T-helper 2 cell (primary cell): ENCODE data around the gene CCDC3.
"Not testable (repeated sequence)": the region's sequence is repeated elsewhere in the genome, so short reads cannot be mapped to it uniquely, and the experiment has no call there.

Experiments used
- DNase-seq, 5 experiments: peaks; one replicate each; pipeline versions ENCODE4 v3.0.0 to v3.0.0-alpha.2; 2012 to 2022
- total RNA-seq, 2 donors: gene quantifications; one replicate each; lab custom pipeline; 2026; lab: John Stamatoyannopoulos, UW

CCDC3 gene
- 0.31 to 0.54 reads per million in 2 donors for total RNA-seq

GRCh38 chr10:13001041-13001886 is at the start of gene CCDC3:
TSS of gene CCDC3 (minus strand) at chr10:13001713. CDS start at chr10:13001570, 143 bp downstream.
- peak in 1 of 5 experiments; percentile 7 for DNase-seq

DNA sequence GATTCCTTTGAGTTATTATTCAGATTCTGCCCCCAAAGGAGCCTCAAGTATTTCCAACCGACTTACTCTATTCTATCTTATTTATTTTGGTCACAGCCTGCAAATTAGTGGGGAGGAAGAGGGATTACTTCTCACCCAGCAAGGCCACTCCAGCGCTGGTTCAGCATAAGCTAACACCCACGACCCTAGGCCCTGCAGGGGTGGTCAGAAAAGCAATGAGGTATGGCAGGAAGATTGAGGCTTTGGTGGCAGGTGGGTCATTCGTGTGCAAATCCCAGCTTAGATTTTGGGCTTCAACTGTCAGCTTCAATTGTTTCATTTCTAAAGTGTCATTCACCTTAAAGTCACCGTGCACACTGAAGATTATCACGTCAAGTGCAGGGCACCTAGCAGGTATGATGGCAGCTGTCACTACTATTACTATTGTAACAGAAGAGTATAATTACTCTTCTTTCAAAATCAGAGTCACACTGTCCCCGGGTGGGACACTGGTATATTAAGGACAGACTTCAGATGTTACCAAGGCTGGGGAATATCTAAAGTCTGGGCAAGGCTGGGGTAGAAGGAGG is 49.7 kb upstream of the CCDC3 start:
- no peak for DNase-seq

DNA sequence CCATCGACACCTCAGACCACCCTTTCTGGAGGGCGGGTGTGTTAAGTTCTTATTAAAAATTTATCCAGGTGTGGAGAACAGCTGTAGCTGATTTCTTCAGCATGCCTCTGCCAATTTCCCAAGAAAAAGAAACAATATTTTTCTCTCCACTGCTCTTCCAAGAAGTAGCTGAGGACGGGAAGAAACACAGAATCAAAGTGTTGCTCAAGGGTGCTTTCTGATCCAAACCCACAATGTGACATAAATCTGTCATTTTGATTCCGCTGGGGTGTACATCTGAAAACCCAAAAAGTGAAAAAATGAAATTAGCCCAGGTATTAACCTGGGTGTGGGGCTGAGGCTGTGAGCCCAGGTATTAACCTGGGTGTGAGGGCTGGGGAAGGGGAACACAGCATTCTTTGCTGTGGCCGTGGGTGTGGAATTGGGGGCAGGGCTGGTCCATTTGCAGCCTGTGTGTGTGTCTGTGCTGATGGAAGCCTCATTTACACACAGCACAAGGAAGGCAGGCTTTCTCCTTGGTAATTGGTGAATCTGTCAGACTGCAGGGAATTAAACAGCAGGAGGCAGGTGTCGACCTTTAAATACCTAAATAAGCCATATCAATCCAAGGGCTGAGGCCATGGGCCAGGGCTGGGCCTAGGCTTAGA is 48.4 kb upstream of the CCDC3 start:
- no peak for DNase-seq

DNA sequence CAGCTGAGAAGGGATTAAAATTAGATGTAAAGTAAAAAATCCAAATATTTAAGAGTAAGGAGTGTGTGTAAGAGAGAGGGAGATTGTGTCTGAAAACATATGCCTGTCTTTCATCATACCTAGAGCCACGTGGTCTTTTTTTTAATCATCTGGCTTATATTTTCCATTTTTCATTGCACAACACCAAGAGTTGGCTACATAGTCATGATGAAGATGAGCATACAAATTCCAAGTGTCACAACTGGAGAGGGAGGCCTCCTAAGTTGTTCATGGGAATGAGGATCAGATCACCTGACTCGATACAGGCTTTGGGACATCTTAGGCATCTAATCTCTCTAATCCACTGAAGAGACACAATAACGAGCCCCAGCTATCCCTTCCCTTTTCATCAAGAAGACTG is 47.2 kb upstream of the CCDC3 start:
- DNase-seq: no peak

GRCh38 chr10:13047529-13048206 is 46.2 kb upstream of the CCDC3 start:
- DNase-seq: no peak

DNA sequence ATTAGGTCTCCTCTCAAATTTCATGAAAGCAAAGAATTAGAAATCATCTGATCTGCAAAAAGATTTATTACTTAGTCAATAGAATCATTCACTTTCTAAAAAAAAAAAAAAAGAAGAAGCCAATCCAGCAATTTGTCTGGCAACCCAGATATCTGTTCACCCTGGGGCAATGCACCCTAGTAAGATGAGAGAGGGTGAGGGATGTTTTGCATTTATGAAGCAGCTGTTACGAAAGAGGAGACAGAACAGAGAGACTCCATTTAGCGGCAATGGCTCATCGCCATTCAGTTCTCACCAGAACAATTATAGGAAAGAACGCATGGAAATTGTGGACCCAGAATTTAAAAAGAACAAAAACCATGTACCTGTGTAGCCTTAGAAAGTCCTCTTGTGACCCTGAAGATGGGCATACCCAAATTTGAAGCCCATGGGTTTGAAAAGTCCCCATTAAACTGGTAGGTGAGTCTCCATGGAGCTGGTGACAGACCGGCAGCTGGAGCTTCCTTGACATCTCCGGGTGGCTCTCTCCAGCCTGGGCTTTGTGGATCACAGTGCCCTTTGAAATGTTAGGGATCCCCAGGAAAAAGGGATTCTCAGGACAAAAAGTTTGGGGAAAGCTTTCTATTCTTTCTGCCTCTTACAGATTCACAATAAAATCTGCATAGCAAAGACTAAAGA is 45.5 kb upstream of the CCDC3 start:
- no peak for DNase-seq

DNA sequence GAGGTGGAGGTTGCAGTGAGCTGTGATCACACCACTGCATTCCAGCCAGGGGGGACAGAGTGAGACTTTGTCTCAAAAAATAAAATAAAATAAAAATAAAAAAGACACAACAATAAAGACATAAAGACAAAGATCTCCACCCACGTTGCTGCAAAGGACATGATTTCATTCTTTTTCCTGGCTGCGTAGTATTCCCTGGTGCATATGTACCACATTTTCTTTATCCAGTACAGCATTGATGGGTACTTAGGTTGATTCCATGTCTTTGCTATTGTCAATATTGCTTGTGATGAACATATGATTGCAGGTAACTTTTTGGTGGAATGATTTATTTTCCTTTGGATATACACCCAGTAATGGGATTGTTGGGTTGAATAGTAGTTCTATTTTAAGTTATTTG is 42.0 kb upstream of the CCDC3 start:
- no peak for DNase-seq

DNA sequence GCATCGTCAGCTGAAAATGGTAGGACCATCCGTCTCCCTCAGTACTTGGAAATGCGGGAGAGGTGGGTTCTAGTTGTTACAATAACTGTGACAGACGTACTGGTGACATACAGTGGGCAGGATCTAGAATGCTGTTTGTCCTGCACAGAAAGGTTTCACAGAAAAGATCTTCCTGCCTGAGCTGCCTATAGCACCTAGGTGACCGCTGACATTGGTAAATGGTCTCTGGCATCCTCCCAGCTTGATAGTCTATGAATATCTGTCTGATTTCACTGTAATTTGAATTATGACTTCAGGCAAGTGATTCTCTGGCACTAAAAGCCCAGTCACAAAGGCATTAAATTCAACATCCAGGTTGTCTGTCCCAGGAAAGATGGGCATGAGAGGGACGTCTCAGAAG is 38.2 kb upstream of the CCDC3 start:
- no peak for DNase-seq

DNA sequence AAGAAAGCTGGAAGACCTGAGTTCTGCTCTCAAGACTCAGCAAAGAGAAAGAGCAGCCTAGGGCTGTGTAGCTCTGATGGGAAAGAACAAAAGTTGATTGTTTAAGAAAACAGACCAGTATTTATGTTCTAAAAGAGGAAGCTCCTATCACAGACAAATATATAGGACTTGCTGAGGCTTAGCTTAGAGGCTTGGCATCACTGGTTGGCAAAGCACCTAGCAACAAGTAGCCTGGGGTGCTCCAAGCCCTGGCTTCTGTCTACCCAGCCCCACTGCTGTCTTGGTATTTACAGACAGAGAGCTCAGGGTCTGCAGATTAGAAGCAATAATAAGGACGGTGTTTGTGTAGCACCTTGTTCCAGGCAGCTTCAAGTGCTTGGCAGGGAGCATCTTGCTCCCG is 36.9 kb upstream of the CCDC3 start:
- DNase-seq: no peak

GRCh38 chr10:13037832-13038231 is 36.3 kb upstream of the CCDC3 start:
- no peak for DNase-seq

DNA sequence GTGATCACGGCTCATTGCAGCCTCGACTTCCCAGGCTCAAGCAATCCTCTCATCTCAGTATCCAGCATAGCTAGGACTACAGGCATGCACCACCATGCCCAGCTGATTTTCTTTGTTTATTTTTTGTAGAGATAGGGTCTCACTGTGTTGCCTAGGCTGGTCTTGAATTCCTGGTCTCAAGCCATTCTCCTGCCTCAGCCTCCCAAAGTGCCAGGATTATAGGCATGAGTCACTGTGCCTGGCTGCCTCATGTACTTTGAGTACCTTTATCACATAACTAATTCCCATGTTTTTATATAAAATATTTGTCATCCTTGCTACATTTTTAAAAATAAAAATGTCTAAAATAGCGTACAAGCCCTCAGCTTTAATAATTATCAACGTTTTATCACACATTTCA is 35.3 kb upstream of the CCDC3 start:
- DNase-seq: no peak

GRCh38 chr10:13035731-13036130 is 34.2 kb upstream of the CCDC3 start:
- DNase-seq: not testable (repeated sequence)

GRCh38 chr10:13026873-13027272 is 25.4 kb upstream of the CCDC3 start:
- DNase-seq: no peak

GRCh38 chr10:13023754-13024153 is 22.2 kb upstream of the CCDC3 start:
- no peak for DNase-seq

DNA sequence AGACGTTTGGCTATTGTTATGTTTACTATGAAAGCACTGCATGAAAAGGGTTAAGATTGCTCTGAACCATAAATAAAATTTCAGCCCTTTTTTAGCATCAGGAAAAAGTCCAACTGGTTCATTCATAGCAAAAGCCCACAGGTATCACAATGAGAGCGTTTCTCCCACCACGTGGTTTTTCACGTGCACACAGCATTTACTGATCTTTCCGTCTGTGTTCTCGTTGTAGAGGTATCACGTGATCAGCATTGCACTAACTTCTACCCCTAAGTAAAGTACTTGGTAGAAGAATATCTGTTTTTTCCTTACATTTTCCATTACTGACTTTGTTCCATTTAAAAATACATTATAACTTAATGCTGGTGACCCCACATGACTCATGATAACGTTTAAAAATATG is 17.8 kb upstream of the CCDC3 start:
- DNase-seq: peak in 1 of 5 experiments; percentile 25

DNA sequence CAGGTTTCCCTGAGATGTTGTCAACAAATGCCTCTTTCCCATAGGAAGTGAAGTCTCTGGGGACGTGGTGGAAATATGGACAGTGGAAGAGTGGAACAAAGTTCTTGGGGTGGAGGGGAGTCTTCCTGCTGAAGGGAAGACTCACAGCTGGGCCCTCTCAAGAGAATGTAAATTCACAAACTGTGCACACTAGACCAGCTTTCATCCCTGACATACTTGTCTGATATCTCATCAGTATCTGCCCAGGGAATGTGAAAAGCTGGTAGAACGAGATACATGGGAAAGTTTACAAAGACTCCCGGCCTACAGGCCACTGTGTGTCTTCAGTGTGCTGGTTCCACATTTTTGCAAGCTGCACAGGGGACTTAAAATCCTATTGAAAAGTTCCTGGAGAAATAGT is 16.7 kb upstream of the CCDC3 start:
- DNase-seq: no peak

DNA sequence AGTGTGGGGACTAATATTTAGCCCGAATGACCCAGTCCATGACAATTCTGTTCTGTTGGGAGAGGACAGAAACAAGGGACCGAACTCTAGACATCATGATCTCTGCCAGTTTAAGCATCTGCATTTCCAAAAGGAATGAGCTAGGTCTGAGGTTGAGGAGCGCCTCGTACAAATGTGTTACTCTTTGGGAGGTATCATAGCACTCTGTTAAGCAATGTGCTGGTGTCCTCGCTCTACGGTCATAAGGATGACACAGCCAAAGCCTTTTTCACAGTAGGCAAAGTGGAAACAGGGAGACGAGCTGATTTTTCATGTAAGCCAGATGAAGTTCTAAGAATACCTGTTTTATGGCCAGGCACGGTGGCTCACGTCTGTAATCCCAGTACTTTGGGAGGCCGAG is 15.4 kb upstream of the CCDC3 start:
- DNase-seq: no peak

- DNase-seq: no peak
These were observed 14.9 kb upstream of the CCDC3 start for GRCh38 chr10:13016426-13016825.

- DNase-seq: no peak
These were observed 4.5 kb upstream of the CCDC3 start for GRCh38 chr10:13006037-13006436.

DNA sequence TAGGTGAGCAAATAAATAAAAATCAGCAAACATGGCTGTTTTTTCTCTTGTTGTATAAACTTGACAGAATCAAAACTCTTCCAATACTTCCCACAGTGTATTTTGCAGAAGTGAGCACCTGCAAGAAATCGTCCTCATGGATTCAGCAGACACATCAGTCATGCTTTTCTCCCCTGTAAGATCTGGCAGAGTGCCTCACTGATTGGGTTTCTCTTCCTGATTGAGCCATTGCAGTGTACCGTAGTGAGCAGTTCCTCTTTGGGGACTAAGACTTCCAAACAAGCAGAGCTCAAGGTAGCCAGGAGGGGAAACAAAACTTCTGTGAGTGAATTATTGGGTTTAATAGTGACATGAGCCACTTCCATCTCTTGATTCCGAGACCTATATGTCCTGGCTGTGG is 2.2 kb upstream of the CCDC3 start:
- no peak for DNase-seq

GRCh38 chr10:13003004-13003403 is 1.5 kb upstream of the CCDC3 start:
- DNase-seq: no peak

GRCh38 chr10:13001887-13002212 is 337 bp upstream of the CCDC3 start:
- DNase-seq: no peak

DNA sequence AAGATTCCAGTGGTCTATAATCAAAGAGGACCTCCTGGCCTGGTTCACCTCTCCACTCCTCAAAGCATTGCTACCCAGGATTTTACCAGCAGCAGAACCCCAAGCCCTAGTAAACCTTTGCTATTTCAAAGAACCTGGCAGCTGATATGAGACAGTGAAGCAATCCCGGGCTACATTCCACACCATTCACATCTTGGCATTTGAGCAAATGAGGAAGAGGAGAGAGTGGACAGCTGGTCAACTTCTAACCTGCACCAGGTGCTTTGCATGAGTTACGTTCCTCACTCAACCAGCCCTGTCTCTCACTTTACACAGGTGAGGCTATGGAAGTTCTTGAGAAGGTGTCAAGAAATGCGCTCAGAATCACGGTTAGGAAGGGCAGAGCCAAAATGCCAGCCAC is 1.1 kb downstream of the CCDC3 start:
- DNase-seq: no peak
